NAMALWA (cell line): ENCODE data around the gene ENG.
"Not testable (repeated sequence)": the region's sequence is repeated elsewhere in the genome, so short reads cannot be mapped to it uniquely, and the experiment has no call there.

Experiments
- DNase-seq: peaks from one replicate; pipeline ENCODE4 v3.0.0-alpha.2; 2015; ENCODE audit warnings: low spot score

Gene ENG

GRCh38 chr9:127865645-127866464 is 11.4 kb upstream of the ENG start:
- DNase-seq, result no peak

DNA sequence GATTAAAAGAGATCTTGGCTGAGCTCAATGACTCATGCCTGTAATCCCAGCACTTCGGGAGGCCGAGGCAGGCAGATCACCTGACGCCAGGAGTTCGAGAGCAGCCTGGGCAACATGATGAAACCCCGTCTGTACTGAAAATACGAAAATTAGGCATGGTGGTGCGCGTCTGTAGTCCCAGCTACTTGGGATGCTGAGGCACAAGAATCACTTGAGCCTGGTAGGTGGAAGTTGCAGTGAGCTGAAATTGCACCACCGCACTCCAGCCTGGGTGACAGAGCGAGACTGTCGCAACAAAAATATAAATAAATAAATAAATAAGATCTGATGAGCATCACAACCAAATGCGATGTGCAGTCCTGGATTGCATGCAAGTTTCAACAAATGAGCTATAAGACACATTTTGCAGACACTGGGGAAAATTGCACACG is 8.7 kb upstream of the ENG start:
- DNase-seq, result no peak

- DNase-seq, result peak; percentile 36
Observed at GRCh38 chr9:127862075-127863011, 7.9 kb upstream of the ENG start.

GRCh38 chr9:127860779-127861178 is 6.3 kb upstream of the ENG start:
- DNase-seq, result no peak

DNA sequence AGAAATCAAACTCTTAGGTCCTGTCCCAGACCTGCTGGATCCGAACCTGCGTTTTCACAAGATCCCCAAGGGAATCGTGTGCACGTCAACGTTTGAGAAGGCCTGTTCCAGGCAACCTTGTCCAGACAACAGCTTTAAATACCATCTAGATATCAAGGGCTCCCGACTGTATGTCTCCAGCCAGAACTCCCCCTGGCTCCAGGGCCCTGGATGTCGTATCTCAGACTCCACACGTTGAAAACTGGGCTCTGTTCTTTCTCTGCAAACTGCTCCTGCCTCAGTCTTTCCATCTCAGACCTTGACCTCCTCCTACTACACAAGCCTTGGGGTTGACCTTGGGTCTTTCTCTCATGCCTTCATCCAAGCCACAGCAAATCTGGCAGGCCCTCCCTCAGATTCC is 5.8 kb upstream of the ENG start:
- DNase-seq, result no peak

GRCh38 chr9:127858041-127858512 is 3.6 kb upstream of the ENG start:
- DNase-seq, result no peak

DNA sequence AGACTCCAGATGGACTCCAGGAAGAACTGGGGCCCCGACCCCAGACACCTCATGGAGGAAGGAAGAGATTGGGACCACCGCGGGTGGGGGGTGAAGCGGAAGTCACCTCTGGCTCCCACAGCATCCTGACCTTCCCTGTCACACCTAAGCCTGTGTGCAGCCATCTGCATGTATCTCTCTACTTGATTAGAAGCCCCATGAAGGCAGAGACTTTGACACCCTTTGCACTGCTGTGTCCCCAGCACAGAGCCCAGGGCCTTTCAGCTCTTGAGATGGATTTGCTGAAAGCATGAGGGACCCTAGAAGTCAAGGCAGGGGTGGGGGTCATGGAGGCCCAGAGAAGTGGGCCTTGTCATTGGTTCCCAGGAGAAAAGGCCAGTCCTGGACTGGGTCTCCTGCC is 2.8 kb upstream of the ENG start:
- no peak for DNase-seq

DNA sequence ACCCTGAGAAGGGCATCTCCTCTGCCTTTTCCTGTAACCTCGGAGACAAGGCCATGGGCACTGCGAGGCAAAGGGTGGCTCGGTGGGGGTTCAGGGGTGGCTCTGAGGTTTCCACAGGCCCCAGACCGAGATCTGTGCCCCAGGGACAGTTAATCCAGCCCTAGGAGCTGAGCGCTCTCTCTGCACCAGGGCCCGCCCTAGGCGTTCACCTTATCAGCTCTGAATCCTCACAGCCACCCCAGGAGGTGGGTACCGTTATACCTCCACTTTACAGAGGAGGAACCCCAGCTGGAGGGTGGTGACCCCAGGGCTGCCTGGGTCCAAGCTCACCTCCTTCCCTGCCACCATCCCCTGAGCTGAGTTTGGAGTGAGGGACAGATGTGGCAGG is 2.3 kb upstream of the ENG start:
- DNase-seq, result no peak

- DNase-seq, result no peak
Observed at GRCh38 chr9:127856094-127856728, 1.8 kb upstream of the ENG start.

- no peak for DNase-seq
Observed at GRCh38 chr9:127855522-127855921, 1.1 kb upstream of the ENG start.

- DNase-seq, result no peak
Observed at GRCh38 chr9:127854960-127855359, 502 bp upstream of the ENG start.

DNA sequence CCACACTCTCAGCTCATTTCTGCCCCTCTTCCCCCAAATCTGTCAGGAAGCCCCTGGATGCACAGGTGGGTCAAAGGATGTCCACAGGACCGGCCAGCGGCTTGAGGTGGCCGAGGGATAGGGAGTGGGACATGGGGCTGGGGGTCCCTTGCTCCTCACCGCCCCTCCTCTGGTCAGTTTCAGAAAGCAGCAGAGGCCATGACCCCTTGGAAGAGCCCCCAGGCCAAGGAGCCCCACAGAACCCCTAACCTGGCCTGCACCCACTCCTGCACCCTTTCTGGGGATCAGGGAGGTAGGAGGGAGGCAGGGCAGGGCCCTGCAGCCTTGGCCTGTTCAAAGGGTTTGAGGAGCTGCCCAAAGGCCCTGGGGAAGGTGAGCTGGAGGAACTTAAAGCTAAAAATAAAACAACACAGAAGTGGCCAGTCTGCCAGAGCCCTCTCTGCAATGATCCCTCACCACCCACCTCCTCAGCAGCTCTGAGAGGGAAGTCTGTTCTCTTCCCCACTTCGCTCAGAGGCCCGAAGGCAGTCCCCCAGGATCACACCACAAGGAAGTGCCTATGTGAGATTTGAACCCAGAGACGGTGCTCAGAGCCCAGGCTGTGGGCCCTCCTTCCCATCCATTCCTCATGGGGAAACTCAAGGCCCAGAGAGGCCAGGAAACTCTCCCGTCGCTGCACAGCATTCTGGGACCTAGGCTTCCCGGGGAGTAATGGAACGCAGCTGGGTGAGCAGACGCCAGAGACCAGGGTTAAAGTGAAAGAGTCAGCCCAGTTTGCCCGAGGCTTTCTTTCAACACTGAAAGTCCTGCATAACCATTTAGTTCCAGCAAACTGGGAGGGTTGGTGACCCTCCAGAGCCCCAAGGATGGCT is 910 bp downstream of the ENG start:
- DNase-seq, result no peak

DNA sequence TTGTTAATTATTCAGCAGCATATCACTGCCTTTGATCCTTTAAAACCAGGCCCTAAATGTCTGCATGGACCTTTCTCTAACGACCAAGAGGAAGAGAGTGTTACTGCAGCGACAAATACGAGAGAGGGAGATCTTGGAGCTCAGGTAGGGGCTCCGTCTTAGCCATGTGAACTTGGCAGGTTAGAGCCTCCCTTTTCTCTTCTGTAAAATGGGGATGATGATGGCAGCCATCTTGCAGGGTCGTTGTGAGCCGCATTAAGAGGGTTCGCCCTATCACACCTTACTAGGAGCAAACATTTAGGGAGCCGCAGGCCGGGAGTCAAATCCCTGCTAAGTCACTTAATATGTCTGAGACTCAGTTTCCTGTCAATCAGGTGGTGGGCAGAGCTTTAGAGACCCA is 1.6 kb downstream of the ENG start:
- DNase-seq, result no peak

- no peak for DNase-seq
Observed at GRCh38 chr9:127850286-127850830, 4.1 kb downstream of the ENG start.

GRCh38 chr9:127848756-127849504 is 5.5 kb downstream of the ENG start:
- no peak for DNase-seq

GRCh38 chr9:127847833-127848755 is 6.4 kb downstream of the ENG start:
- DNase-seq, result no peak

GRCh38 chr9:127847178-127847510 is 7.3 kb downstream of the ENG start:
- no peak for DNase-seq

- no peak for DNase-seq
Observed at GRCh38 chr9:127846443-127847177, 7.8 kb downstream of the ENG start.

DNA sequence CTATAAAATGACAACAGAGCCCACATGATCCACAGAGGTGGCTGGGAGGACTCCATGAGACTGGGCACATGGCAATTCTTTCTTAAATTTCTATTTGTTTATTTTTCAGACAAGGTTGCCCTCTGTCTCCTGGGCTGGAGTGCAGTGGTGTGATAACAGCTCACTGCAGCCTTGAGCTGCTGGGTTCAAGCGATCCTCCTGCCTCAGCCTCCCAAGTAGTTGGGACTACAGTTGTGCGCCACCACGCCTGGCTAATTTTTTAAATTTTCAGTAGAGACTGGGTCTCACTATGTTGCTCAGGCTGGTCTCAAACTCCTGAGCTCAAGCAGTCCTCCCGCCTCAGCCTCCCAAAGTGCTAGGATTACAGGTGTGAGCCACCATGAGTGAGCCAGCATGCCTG is 8.8 kb downstream of the ENG start:
- not testable (repeated sequence) for DNase-seq
